GM12875 (cell line): ENCODE measurements around the gene MON1B.
A peak's percentile ranks its signal among the peaks of the same experiment; 100 is the strongest.

Experiments
- H3K4me3 ChIP-seq: one replicate; pipeline ENCODE4 v1.5.1; 2011; ENCODE audit warnings: low read depth, low read length, control low read depth
- CTCF ChIP-seq: IDR thresholded peaks from 2 replicates; pipeline ENCODE4 v1.5.1; 2011; ENCODE audit warnings: low read depth, mild to moderate bottlenecking, control low read depth, inconsistent platforms, low read length, moderate library complexity, borderline replicate concordance; ENCODE audit not compliant: insufficient read depth

MON1B gene

GRCh38 chr16:77197747-77198146 is 6.8 kb downstream of the MON1B start:
- H3K4me3 ChIP-seq, result no peak overlapping the region
- TF ChIP-seq CTCF, result no peak

- no peak for TF ChIP-seq CTCF
- H3K4me3 ChIP-seq, result no peak within 1 kb of the TSS
These were observed 8.2 kb downstream of the MON1B start, which contains the start of gene SYCE1L for GRCh38 chr16:77199211-77199610. Gene SYCE1L (plus strand): TSS chr16:77199408. CDS start chr16:77199452, 44 bp downstream.

- H3K4me3 ChIP-seq, result no peak overlapping the region
These were observed 15.5 kb downstream of the MON1B start for GRCh38 chr16:77206533-77206932.

GRCh38 chr16:77207030-77207429 is 16.0 kb downstream of the MON1B start:
- TF ChIP-seq CTCF, result no peak
- H3K4me3 ChIP-seq, result no peak overlapping the region

More at GRCh38 chr16:77206533-77206932, 15.5 kb downstream of the MON1B start:
- TF ChIP-seq CTCF, result no peak

GRCh38 chr16:77208382-77208781 is 17.4 kb downstream of the MON1B start:
- no peak overlapping the region for H3K4me3 ChIP-seq
- TF ChIP-seq CTCF, result no peak

GRCh38 chr16:77211880-77212740 is 21.1 kb downstream of the MON1B start:
- no peak for TF ChIP-seq CTCF
- peak overlapping the region; percentile 43 for H3K4me3 ChIP-seq
